ENCODE results near the gene ACTN2.

The ACTN2 gene

GRCh38 chr1:236760986-236761385, 74.7 kb downstream of the ACTN2 start:
- H3K4me1 ChIP-seq (ENCODE audit: insufficient read depth, low read length): no peaks in the 10 kb centered on the region

GRCh38 chr1:236761397-236762132, 75.3 kb downstream of the ACTN2 start:
- Histone ChIP-seq H3K9me3 (ENCODE audit: control insufficient read depth, insufficient read depth, low read length) (no peaks in the 10 kb centered on the region), H3K36me3 (ENCODE audit: insufficient read depth, low read length) (no peaks in the 10 kb centered on the region), H3K9ac (ENCODE audit: low read depth, low read length) (no peak overlapping the region), H3K4me1 (ENCODE audit: insufficient read depth, low read length) (no peaks in the 10 kb centered on the region)

More at GRCh38 chr1:236760986-236761385, 74.7 kb downstream of the ACTN2 start:
- Histone ChIP-seq H3K9me3 (ENCODE audit: control insufficient read depth, insufficient read depth, low read length) (no peaks in the 10 kb centered on the region), H3K9ac (ENCODE audit: low read depth, low read length) (no peak overlapping the region), H3K36me3 (ENCODE audit: insufficient read depth, low read length) (no peaks in the 10 kb centered on the region)

DNA sequence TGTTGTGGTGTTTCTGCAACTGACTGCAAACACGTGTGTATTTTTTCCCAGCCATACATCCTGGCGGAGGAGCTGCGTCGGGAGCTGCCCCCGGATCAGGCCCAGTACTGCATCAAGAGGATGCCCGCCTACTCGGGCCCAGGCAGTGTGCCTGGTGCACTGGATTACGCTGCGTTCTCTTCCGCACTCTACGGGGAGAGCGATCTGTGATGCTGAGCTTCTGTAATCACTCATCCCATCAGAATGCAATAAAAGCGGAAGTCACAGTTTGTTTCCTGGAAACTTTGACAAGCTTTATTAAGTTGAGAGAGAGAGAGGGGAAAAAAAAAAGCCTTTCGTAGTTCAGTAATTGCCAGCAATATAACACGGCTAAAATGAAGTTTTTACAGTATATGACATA, 76.1 kb downstream of the ACTN2 start:
- no peaks in the 10 kb centered on the region for H3K9me3 ChIP-seq (ENCODE audit: control insufficient read depth, insufficient read depth, low read length)
- no peaks in the 10 kb centered on the region for H3K36me3 ChIP-seq (ENCODE audit: insufficient read depth, low read length)
- no peaks in the 10 kb centered on the region for H3K4me1 ChIP-seq (ENCODE audit: insufficient read depth, low read length)
- no peak overlapping the region for H3K9ac ChIP-seq (ENCODE audit: low read depth, low read length)

DNA sequence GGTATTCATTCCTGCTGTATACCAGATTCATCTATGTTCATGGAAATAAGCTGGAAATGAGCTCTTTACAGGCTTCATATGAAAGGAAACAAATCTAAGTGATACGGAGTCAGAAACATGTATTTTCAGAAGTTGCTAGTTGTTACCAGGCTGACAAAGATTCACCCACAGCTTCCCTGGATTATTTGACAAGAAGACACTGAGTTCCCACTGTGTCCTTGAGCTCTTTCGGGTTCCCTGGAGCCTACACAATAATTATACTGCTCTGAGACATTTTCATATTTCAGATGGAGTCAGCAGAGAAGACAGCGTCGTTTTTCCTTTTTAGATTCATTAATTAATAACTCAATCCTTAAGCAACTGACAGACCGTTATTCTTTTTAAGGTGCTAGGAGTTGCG, 79.5 kb downstream of the ACTN2 start:
- H3K9me3 ChIP-seq (ENCODE audit: control insufficient read depth, insufficient read depth, low read length): no peaks in the 10 kb centered on the region
- H3K4me1 ChIP-seq (ENCODE audit: insufficient read depth, low read length): no peaks in the 10 kb centered on the region
- no peaks in the 10 kb centered on the region for H3K36me3 ChIP-seq (ENCODE audit: insufficient read depth, low read length)
- H3K9ac ChIP-seq (ENCODE audit: low read depth, low read length): no peak overlapping the region

GRCh38 chr1:236766506-236766905, 80.2 kb downstream of the ACTN2 start:
- no peaks in the 10 kb centered on the region for H3K36me3 ChIP-seq (ENCODE audit: insufficient read depth, low read length)
- no peaks in the 10 kb centered on the region for H3K9me3 ChIP-seq (ENCODE audit: control insufficient read depth, insufficient read depth, low read length)
- no peak overlapping the region for H3K9ac ChIP-seq (ENCODE audit: low read depth, low read length)
- no peaks in the 10 kb centered on the region for H3K4me1 ChIP-seq (ENCODE audit: insufficient read depth, low read length)

- no peaks in the 10 kb centered on the region for H3K9me3 ChIP-seq (ENCODE audit: control insufficient read depth, insufficient read depth, low read length)
These were observed 81.0 kb downstream of the ACTN2 start for GRCh38 chr1:236767276-236767675.

GRCh38 chr1:236768601-236769000, 82.3 kb downstream of the ACTN2 start:
- H3K36me3 ChIP-seq (ENCODE audit: insufficient read depth, low read length): no peaks in the 10 kb centered on the region
- no peak overlapping the region for H3K9ac ChIP-seq (ENCODE audit: low read depth, low read length)
- no peaks in the 10 kb centered on the region for H3K9me3 ChIP-seq (ENCODE audit: control insufficient read depth, insufficient read depth, low read length)
- H3K4me1 ChIP-seq (ENCODE audit: insufficient read depth, low read length): no peaks in the 10 kb centered on the region

More at GRCh38 chr1:236767276-236767675, 81.0 kb downstream of the ACTN2 start:
- Histone ChIP-seq H3K9ac (ENCODE audit: low read depth, low read length) (no peak overlapping the region), H3K4me1 (ENCODE audit: insufficient read depth, low read length) (no peaks in the 10 kb centered on the region), H3K36me3 (ENCODE audit: insufficient read depth, low read length) (no peaks in the 10 kb centered on the region)

DNA sequence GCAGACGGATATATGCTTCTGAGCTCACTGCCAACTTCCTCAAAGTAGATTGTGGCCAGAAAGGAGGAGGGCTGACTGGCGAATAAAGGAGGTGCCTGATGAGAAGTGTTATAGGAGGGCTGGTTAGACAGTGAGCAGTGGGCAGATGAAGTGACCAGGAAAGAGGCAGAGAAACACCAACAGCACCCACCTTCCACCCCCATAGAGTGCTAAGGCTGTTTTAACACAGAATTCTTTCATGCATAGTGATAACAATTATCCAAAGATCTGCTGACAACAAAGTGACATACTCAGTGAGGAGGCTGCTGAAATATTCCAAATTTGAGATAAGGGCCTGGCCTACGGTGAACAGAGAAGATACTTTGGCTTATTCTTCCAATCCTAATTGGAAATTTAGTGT, 87.6 kb downstream of the ACTN2 start:
- H3K9ac ChIP-seq (ENCODE audit: low read depth, low read length): no peak overlapping the region
- no peaks in the 10 kb centered on the region for H3K4me1 ChIP-seq (ENCODE audit: insufficient read depth, low read length)
- no peaks in the 10 kb centered on the region for H3K36me3 ChIP-seq (ENCODE audit: insufficient read depth, low read length)
- H3K9me3 ChIP-seq (ENCODE audit: control insufficient read depth, insufficient read depth, low read length): 0 out of 2 replicates have a peak, but pooled peaks cover 3% of the 10 kb centered on the region

- H3K36me3 ChIP-seq (ENCODE audit: insufficient read depth, low read length): no peaks in the 10 kb centered on the region
These were observed 88.6 kb downstream of the ACTN2 start for GRCh38 chr1:236774926-236775325.

GRCh38 chr1:236779312-236779711, 93.0 kb downstream of the ACTN2 start:
- H3K36me3 ChIP-seq (ENCODE audit: insufficient read depth, low read length): no peaks in the 10 kb centered on the region
- no peak overlapping the region for H3K9ac ChIP-seq (ENCODE audit: low read depth, low read length)
- peaks cover 4% of the 10 kb centered on the region; the same call in 1 of the 2 replicates for H3K9me3 ChIP-seq (ENCODE audit: control insufficient read depth, insufficient read depth, low read length)
- H3K4me1 ChIP-seq (ENCODE audit: insufficient read depth, low read length): no peaks in the 10 kb centered on the region

More at GRCh38 chr1:236774926-236775325, 88.6 kb downstream of the ACTN2 start:
- H3K9me3 ChIP-seq (ENCODE audit: control insufficient read depth, insufficient read depth, low read length): peaks cover 4% of the 10 kb centered on the region; the same call in 1 of the 2 replicates
- no peak overlapping the region for H3K9ac ChIP-seq (ENCODE audit: low read depth, low read length)
- no peaks in the 10 kb centered on the region for H3K4me1 ChIP-seq (ENCODE audit: insufficient read depth, low read length)

DNA sequence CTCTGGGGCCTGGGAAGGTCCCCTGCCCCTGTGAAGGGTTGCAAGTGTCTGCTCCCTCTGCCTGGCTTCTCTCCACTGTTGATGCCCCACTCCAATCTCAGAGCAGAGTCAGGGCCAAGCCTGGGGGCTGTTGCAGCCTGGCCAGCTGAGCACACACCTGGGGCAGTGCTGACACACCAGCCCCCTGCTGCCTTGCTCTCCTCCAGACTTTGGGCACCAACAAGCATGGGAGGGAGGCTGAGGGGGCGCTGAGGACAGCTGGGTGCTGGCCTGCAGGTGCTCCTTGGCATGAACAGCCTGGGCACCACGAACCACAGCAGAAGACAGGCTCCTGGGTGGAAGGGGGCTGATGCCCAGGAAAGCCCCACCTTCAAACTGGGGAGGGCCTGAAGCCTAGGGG, 99.2 kb downstream of the ACTN2 start:
- no peaks in the 10 kb centered on the region for H3K4me1 ChIP-seq (ENCODE audit: insufficient read depth, low read length)
- no peaks in the 10 kb centered on the region for H3K36me3 ChIP-seq (ENCODE audit: insufficient read depth, low read length)
- H3K9me3 ChIP-seq (ENCODE audit: control insufficient read depth, insufficient read depth, low read length): no peaks in the 10 kb centered on the region
- H3K9ac ChIP-seq (ENCODE audit: low read depth, low read length): no peak overlapping the region

DNA sequence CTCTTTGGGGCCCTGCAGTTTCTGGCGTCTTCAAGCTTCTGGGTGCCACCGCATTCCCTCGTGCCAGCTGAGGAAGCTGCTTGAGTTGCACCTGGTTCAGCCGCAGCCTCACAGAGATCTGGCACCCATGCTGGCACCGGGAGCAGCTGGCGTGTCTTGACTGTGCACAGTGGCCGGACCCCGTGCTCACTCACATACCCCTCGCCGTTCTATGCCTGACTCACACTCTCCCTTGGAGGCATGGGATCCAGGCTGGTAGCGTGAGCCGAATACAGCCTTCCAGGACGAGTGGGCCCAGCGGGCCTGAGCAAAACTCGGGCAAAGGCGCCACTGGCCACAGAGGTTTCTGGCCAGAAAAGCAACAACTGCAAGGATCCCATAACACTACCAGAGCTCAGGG, 100.2 kb downstream of the ACTN2 start:
- H3K9ac ChIP-seq (ENCODE audit: low read depth, low read length): no peak overlapping the region
- H3K4me1 ChIP-seq (ENCODE audit: insufficient read depth, low read length): no peaks in the 10 kb centered on the region
- H3K9me3 ChIP-seq (ENCODE audit: control insufficient read depth, insufficient read depth, low read length): no peaks in the 10 kb centered on the region
- H3K36me3 ChIP-seq (ENCODE audit: insufficient read depth, low read length): no peaks in the 10 kb centered on the region

DNA sequence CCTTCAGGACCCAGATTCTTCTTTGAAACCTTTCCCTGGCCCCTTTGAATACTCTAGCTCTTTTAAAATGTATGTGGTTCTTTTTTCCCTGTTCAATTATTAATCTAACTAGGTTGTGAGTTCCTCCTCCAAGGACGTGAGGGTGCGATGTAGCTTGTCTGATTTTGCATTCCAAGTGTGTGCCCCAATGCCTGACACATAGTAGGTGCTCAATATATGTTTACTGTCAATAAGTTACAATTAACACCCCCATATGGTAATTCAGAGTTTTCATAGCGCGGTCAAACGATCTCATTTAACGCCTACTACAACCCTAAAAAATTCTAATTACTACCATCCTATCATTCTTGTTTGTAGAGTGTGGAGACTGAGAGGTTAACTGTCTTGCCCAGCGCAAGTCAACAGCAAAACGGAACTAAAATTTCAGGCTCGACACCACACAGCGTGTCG, 108.3 kb downstream of the ACTN2 start:
- H3K9ac ChIP-seq (ENCODE audit: low read depth, low read length): peak overlapping the region; percentile 50; the same call in 1 of the 2 replicates
- no peaks in the 10 kb centered on the region for H3K36me3 ChIP-seq (ENCODE audit: insufficient read depth, low read length)
- H3K4me1 ChIP-seq (ENCODE audit: insufficient read depth, low read length): no peaks in the 10 kb centered on the region

DNA sequence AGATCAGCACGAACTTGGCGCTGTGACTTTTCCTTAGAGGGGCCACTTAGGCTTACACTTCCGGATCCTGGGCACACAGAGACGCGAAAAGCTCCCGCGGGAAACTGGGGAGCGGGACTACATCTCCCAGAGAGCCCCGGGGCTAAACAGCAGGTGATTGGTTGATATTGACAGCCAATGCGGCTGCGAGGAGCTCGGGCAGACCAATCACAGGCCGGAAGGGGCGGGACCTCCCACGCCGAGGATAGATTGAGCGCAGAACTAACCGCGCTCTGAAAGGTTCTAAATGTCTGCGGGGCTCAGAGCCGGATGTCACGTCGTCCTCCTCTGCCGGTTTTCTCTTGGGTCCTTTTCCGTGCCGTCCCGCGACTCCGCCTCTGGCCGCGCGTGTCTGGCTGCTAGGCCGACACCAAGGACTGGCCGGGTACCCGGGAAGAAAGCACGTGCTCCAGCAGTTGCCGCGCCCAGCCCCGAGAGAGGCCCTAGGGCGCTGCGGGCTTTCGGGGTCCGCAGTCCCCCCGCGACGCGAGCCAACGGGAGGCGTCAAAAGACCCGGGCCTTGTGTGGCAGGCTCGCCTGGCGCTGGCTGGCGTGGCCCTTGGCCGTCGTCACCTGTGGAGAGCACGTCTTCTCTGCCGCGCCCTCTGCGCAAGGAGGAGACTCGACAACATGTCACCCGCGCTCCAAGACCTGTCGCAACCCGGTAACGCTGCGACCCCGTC, 108.9 kb downstream of the ACTN2 start, which contains the start of gene MTR:
Gene MTR, plus strand, starts transcription at position 258 of the 722 bp plus-strand sequence. Its CDS starts 412 bp downstream, at position 670.
- Histone ChIP-seq H3K36me3 (ENCODE audit: insufficient read depth, low read length) (no peaks in the 10 kb centered on the region), H3K9ac (ENCODE audit: low read depth, low read length) (peak within 1 kb of the TSS; percentile 78), H3K9me3 (ENCODE audit: control insufficient read depth, insufficient read depth, low read length) (no peaks in the 10 kb centered on the region), H3K4me1 (ENCODE audit: insufficient read depth, low read length) (no peaks in the 10 kb centered on the region)

More for the DNA sequence above, 108.3 kb downstream of the ACTN2 start:
- H3K9me3 ChIP-seq (ENCODE audit: control insufficient read depth, insufficient read depth, low read length): no peaks in the 10 kb centered on the region
